ENCODE measurements around the gene GFPT1.

GFPT1 gene

GRCh38 chr2:69280796-69281412, 106.1 kb downstream of the GFPT1 start:
- in situ Hi-C loops (cut with MboI; ENCODE audit: low pct_unique_long_range_greater_than_20kb, low sequenced_read_pairs, unreplicated experiment) = no loop called here
- no peak for DNase-seq (ENCODE audit: low spot score)
- no peak for TF ChIP-seq CTCF (IDR thresholded peaks at IDR 0.05; ENCODE audit: extremely low read depth, insufficient read depth, missing control alignments)

DNA sequence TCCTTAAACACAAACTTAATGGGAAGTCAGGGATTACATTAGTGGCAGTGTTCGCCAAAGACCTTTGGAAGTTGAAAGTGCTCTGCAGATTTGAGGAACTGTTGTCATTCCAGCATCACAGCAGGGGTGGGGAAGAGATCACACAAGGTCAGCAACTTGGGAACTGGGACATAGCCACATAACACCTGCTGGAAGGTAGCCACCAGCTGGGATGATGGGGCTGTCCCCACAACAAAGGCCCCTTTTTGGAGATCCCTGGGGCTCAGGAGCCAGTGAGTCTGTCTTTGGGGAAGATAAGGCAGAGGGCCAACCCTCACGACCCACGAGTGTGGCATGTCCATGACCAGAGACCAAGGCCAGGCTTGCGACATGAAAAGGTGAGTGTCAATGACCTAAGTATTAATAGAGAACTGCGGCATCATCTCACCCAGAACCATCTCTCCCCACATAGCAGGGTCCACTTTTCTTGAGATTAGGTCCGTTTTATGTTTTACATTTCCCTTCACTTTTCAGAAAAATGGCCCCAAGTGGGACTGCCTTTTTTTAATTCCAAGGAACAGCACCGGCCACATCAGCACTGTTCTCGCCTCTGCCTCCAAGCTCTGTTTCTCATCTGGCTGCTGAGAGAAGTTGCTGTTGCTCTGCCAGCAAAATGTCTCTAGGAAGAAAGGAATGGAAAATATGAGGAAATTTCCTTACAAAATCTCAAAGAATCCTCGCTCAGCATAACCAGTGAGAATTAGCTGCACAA, 106.9 kb downstream of the GFPT1 start:
- TF ChIP-seq CTCF (IDR thresholded peaks at IDR 0.05; ENCODE audit: extremely low read depth, insufficient read depth, missing control alignments) = no peak
- in situ Hi-C loops (cut with MboI; ENCODE audit: low pct_unique_long_range_greater_than_20kb, low sequenced_read_pairs, unreplicated experiment) = no loop called here
- no peak for DNase-seq (ENCODE audit: low spot score)

DNA sequence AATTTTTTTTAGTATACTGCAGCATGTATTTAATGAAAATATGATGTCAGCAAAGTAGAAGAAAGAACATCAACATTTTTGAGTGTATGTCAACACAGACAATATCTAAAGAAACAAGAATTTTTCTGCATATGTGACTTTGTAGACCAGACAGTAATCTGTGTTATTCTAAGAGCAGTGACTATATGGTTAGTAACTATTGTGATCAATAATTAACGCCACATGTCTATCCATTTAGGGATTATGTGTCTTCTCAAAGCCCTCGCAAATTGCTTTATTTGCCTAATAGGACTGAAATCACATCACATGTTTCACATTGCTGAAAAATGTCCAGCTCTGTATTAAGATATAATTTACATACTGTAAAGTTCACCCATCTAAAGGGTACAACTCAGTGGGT, 107.8 kb downstream of the GFPT1 start:
- no peak for TF ChIP-seq CTCF (IDR thresholded peaks at IDR 0.05; ENCODE audit: extremely low read depth, insufficient read depth, missing control alignments)
- in situ Hi-C loops (cut with MboI; ENCODE audit: low pct_unique_long_range_greater_than_20kb, low sequenced_read_pairs, unreplicated experiment) = no loop called here
- no peak for DNase-seq (ENCODE audit: low spot score)

DNA sequence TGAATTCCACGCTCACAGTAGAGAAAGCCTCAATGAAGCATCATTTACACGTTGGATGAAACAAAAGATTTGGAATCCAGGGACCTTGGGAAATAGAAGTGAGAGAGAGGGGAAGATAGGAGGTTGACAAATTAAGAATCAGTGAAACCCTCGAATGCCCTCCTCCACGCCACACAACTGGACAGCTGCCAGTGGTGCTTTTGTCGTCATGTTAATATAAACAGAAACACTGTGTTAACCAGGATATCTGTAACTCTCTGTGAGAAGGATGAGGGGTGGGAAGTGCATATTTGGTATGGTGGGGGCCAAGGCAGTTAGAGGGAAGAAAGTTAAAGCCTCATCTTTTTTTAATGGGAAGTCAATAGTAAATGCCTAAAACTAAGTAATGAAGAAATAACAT, 108.7 kb downstream of the GFPT1 start:
- in situ Hi-C loops (cut with MboI; ENCODE audit: low pct_unique_long_range_greater_than_20kb, low sequenced_read_pairs, unreplicated experiment) = no loop called here
- DNase-seq (ENCODE audit: low spot score) = no peak

DNA sequence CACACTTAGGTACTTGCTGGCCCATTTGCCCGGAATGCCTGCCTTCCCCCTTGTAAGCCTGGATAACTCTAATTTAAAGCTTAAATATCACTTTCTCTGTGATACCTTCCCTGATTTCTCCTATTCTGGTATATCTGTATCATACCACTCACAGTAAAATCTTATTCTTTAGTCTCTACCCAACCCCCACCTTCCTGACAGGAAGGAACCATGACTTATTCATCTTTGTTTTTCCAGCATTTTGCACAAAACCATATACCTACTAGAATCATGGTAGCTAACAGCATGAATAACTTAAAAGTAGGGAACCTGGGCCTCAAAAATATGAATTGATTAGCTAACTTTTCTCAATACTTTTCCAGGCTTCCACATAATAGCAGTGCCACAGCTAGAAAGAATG, 111.5 kb downstream of the GFPT1 start:
- DNase-seq (ENCODE audit: low spot score) = no peak
- TF ChIP-seq CTCF (IDR thresholded peaks at IDR 0.05; ENCODE audit: extremely low read depth, insufficient read depth, missing control alignments) = no peak
- in situ Hi-C loops (cut with MboI; ENCODE audit: low pct_unique_long_range_greater_than_20kb, low sequenced_read_pairs, unreplicated experiment) = no loop called here

More for the DNA sequence above, 108.7 kb downstream of the GFPT1 start:
- TF ChIP-seq CTCF (IDR thresholded peaks at IDR 0.05; ENCODE audit: extremely low read depth, insufficient read depth, missing control alignments) = no peak

DNA sequence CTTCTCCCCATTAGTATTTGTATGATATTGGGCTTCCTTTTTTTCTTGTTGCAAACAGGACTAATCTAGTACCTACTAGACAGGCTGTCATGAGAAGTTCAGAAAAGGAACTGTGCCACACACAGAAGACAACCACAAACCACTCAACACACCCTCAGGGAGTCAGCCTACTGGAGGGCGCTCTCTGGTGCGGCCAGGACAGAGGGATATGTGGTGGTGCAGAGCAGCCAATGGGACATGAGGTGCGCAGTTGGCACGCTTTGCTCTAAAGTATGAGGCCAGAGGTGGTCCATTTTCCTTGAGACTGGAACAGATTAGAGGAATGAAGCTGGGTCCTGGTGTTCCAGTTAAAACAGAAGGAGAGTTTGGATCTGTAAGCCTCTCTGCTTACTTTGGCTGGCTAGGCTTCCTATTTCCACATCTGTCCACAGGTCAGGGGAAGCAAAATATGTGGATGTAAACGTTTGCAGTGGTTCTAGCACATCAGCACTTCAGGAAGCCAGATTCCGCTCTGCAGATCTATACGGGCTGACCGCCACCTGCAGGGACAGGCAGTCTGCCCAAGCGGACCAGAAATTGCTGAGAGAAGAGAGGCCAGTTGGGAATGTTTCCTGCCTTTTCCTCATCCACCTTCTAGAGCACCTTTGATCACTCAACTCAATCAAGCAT, 114.1 kb downstream of the GFPT1 start:
- no peak for TF ChIP-seq CTCF (IDR thresholded peaks at IDR 0.05; ENCODE audit: extremely low read depth, insufficient read depth, missing control alignments)
- DNase-seq (ENCODE audit: low spot score) = no peak
- in situ Hi-C loops (cut with MboI; ENCODE audit: low pct_unique_long_range_greater_than_20kb, low sequenced_read_pairs, unreplicated experiment) = no loop called here
